Measurements from ENCODE around the gene CTRB1. TPM values are rescaled to one million over a fixed set of nuclear protein-coding genes. Genes with fewer than 3 reads are reported as not detected.

CTRB1 gene
- total and polyA plus RNA-seq, 2 of the 13 experiments (the other 11 are each of a cell fraction or from before 2014, with no cell fraction given) = not detected

- TF ChIP-seq ZNF616 (CRISPR knock-in tag; IDR thresholded peaks at IDR 0.05; ENCODE audit: low read depth) (no peak), ZBED4 (CRISPR knock-in tag; IDR thresholded peaks at IDR 0.05; ENCODE audit: borderline replicate concordance) (no peak), ZNF891 (CRISPR knock-in tag; IDR thresholded peaks at IDR 0.05) (no peak), PRMT3 (CRISPR knock-in tag; IDR thresholded peaks at IDR 0.05; ENCODE audit: borderline replicate concordance, low read depth) (no peak), ZBTB49 (CRISPR knock-in tag; IDR thresholded peaks at IDR 0.05; ENCODE audit: borderline replicate concordance) (no peak), ZNF747 (CRISPR knock-in tag; IDR thresholded peaks at IDR 0.05; ENCODE audit: borderline replicate concordance) (no peak), BRCA1 (CRISPR knock-in tag; IDR thresholded peaks at IDR 0.05) (no peak), MBD4 (IDR thresholded peaks at IDR 0.05; ENCODE audit: borderline replicate concordance, low read length) (no peak), ELF1 (CRISPR knock-in tag; IDR thresholded peaks at IDR 0.05) (no peak), ZNF609 (CRISPR knock-in tag; IDR thresholded peaks at IDR 0.05; ENCODE audit: borderline replicate concordance) (no peak), ZNF484 (CRISPR knock-in tag; IDR thresholded peaks at IDR 0.05; ENCODE audit: borderline replicate concordance, low read depth) (no peak), CEBPB (IDR thresholded peaks at IDR 0.05; ENCODE audit: borderline replicate concordance, low read depth, low read length) (no peak), ARNT2 (CRISPR knock-in tag; IDR thresholded peaks at IDR 0.05; ENCODE audit: low read depth) (peak; percentile 54; the same call in 1 of the 2 replicates), REPIN1 (CRISPR knock-in tag; IDR thresholded peaks at IDR 0.05; ENCODE audit: borderline replicate concordance, low read depth) (no peak), SETDB1 (CRISPR knock-in tag; IDR thresholded peaks at IDR 0.05; ENCODE audit: borderline replicate concordance) (no peak), ZNF629 (CRISPR knock-in tag; conservative IDR thresholded peaks at IDR 0.05) (no peak), TARDBP (CRISPR knock-in tag; IDR thresholded peaks at IDR 0.05) (peak; percentile 36; the same call in 1 of the 2 replicates)
Observed at GRCh38 chr16:75226550-75227360, 8.0 kb downstream of the CTRB1 start (continued).
